ENCODE measurements around the gene PHACTR1.

The PHACTR1 gene

DNA sequence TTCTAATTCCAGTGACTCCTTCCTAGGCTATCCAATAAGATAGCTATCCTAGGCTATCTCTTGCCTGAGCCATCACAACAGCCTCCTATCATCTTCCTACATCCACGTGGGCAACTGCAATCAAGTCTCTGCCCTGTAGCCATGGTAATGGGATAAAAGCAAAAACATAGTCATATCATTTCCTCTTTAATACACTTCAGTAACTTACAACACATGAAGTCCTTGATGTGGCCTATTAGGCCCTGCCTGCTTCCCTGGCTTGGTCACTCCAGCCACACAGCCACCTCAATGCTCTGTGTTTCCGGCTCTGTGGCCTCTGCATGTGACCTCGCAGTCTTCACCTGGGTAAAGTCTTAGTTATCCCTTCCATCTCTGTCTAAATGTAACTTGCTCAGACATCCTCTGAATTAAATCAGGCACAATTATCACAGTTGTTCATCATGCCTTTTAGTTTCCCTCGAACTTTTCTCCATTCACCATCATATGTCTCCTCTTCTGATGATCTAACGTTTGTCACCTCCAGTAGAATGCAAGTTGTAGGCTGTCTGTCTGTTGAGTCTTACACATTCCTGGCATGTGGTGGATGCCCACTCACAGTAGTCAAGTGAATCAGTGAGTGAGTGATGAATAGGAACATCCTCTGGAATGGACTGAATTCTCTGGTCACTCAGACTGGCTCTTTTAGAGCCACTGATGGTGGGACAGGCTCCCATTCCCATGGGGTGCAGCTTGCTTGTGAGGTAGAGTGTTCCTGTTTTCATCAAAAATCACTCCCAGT lies 382.4 kb downstream of the PHACTR1 start:
- H3K4me3 ChIP-seq (replicated peaks; ENCODE audit: low read depth, low read length): no peak overlapping the region
- DNase-seq (ENCODE audit: extremely low read depth, low read depth): no peak
- TF ChIP-seq, protein P1, sequence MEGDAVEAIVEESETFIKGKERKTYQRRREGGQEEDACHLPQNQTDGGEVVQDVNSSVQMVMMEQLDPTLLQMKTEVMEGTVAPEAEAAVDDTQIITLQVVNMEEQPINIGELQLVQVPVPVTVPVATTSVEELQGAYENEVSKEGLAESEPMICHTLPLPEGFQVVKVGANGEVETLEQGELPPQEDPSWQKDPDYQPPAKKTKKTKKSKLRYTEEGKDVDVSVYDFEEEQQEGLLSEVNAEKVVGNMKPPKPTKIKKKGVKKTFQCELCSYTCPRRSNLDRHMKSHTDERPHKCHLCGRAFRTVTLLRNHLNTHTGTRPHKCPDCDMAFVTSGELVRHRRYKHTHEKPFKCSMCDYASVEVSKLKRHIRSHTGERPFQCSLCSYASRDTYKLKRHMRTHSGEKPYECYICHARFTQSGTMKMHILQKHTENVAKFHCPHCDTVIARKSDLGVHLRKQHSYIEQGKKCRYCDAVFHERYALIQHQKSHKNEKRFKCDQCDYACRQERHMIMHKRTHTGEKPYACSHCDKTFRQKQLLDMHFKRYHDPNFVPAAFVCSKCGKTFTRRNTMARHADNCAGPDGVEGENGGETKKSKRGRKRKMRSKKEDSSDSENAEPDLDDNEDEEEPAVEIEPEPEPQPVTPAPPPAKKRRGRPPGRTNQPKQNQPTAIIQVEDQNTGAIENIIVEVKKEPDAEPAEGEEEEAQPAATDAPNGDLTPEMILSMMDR (IDR thresholded peaks at IDR 0.05; ENCODE audit: low read depth, low read length, missing control alignments): no peak

DNA sequence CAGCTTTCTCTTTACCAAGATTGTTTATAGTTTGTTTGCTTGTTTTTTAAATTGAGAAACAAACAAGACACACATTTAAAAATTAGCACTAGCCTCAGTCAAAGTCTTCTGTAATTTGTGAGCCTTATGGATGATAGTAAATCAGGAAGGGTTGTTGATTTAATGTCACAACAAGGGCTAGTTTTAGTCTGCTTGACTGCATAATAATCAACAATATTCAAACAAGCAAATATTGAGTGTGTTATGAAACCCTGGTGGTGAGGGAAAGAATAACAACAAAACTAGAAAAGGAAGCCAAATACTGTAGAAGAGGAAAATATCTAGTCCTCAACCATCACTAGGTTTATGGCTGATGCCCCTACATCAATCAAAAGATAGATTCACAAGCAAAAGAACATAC lies 383.2 kb downstream of the PHACTR1 start:
- no peak for DNase-seq (ENCODE audit: extremely low read depth, low read depth)
- no peak overlapping the region for H3K4me3 ChIP-seq (replicated peaks; ENCODE audit: low read depth, low read length)
- TF ChIP-seq, protein P1 (IDR thresholded peaks at IDR 0.05; ENCODE audit: low read depth, low read length, missing control alignments): no peak

DNA sequence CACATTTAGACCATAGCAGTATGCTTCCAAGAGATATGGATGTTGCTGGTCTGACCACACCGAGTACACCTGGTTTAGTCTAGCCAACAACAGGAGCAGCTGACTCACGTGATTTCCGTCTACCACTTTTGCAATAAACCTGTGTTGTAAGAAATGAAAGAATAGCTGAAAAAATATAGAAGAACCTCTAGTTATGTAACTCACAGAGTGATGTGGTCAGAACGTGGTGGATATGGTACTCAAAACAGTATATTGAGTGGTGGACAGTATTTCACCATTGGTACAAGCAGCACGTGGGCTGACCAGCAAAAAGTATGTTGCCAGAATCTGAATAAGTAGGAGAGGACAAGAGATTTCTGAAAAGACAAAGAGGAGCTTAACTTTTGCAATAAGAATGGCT lies 384.8 kb downstream of the PHACTR1 start:
- H3K4me3 ChIP-seq (replicated peaks; ENCODE audit: low read depth, low read length): no peak overlapping the region
- TF ChIP-seq, protein P1 (IDR thresholded peaks at IDR 0.05; ENCODE audit: low read depth, low read length, missing control alignments): no peak
- DNase-seq (ENCODE audit: extremely low read depth, low read depth): no peak

DNA sequence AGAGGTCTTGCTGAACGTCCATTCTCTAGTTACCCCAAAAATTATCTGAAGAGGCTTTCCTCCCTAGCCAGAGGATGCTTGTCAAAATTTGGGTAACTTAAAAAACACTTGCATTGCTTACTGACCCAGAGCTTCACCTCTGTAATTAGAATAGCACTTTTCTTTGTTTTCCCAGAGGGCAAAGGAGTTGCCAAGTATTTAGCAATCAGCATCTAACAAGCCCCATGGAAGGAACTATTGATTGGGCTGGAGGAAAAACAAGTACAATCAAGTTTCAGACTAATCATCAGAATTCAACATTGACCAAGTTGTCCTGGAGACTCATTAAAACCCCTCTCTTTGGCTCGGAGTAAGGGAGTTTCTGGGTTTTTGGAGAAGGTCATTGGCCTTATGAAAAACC lies 385.4 kb downstream of the PHACTR1 start:
- no peak overlapping the region for H3K4me3 ChIP-seq (replicated peaks; ENCODE audit: low read depth, low read length)
- no peak for DNase-seq (ENCODE audit: extremely low read depth, low read depth)
- TF ChIP-seq, protein P1 (IDR thresholded peaks at IDR 0.05; ENCODE audit: low read depth, low read length, missing control alignments): no peak

DNA sequence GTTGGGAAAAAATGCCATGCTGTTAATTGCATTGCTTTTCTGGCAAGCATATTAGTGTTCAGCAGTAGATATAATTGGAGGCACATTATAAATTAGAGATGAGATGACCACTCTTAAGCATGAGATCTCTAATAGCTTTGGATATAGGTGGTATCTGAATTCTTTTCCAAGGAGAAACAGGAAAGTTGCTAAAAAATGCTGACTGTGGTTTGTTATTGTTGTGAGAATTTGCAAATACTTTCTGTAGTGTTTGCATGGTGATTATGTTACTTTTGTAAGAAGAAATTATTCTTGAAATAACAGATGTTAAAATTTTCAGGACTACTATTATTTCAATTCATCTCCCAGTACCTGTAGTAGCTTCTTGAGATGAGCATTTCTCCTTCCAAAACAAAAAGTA lies 386.6 kb downstream of the PHACTR1 start:
- no peak for DNase-seq (ENCODE audit: extremely low read depth, low read depth)
- H3K4me3 ChIP-seq (replicated peaks; ENCODE audit: low read depth, low read length): no peak overlapping the region
- TF ChIP-seq, protein P1 (IDR thresholded peaks at IDR 0.05; ENCODE audit: low read depth, low read length, missing control alignments): no peak

DNA sequence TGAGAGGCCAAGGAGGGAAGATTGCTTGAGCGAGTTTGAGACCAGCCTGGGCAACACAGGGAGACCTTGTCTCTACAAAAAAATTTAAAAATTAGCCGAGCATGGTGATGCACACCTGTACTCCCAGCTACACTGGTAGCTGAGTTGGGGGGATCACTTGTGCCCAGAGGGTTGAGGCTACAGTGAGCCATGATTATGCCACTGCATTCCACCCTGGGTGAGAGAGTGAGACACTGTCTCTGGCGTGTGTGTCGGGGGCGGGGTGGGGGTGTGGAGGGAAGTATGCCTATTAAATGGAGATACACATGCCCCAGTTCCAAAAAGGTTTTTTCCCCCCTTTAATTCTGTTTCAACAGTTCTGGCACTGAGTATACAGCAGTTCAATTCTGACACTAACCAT lies 388.6 kb downstream of the PHACTR1 start:
- DNase-seq (ENCODE audit: extremely low read depth, low read depth): no peak
- TF ChIP-seq, protein P1 (IDR thresholded peaks at IDR 0.05; ENCODE audit: low read depth, low read length, missing control alignments): no peak
- no peak overlapping the region for H3K4me3 ChIP-seq (replicated peaks; ENCODE audit: low read depth, low read length)

DNA sequence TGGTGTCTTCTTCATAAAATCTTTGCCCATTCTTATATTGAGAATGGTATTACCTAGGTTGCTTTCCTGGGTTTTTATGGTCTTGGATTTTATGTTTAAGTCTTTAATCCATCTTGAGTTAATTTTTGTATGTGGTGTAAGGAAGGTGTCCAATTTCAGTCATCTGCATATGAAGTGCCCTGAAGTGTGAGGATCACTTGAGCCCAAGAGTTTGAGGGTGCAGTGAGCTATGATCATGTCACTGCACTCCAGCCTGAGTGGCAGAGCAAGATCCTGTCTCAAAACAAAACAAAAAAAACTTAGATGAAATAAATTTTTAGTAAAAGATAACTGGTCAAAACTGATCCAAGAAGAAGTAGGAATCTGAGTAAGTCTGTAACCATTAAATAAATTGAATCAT lies 396.4 kb downstream of the PHACTR1 start:
- DNase-seq (ENCODE audit: extremely low read depth, low read depth): no peak
- no peak overlapping the region for H3K4me3 ChIP-seq (replicated peaks; ENCODE audit: low read depth, low read length)
- TF ChIP-seq, protein P1 (IDR thresholded peaks at IDR 0.05; ENCODE audit: low read depth, low read length, missing control alignments): no peak
